HepG2 (cell line): Measurements from ENCODE around the gene BABAM2. TPM values are rescaled to one million over a fixed set of nuclear protein-coding genes. Genes with fewer than 3 reads are reported as not detected.
"Not testable (repeated sequence)": the region's sequence is repeated elsewhere in the genome, so short reads cannot be mapped to it uniquely, and the experiment has no call there.

Experiments used
- ATAC-seq: fragments of 200-7000 bp; cut with Tn5 transposase; 3 replicates; pipeline ENCODE4 v1.9.1; 2020; ENCODE audit warnings: mild to moderate bottlenecking, moderate library complexity
- BruUV-seq: library from RNA; stranded (reverse); fragments of 400-500 nt; replicated peaks from 2 replicates; lab custom pipeline; 2021; lab: Mats Ljungman, UMichigan
- CTCF ChIA-PET: fragments of 300-600 bp; formaldehyde crosslinking; extraction: SDS; loops from one replicate; lab custom pipeline; 2021; ENCODE audit warnings: low total read pairs, inconsistent platforms, low intra/inter-chr PET ratio; lab: Yijun Ruan, JAX
- POLR2A ChIA-PET: fragments of 350-600 bp; sonication (Branson Sonifier 250); formaldehyde crosslinking; loops from one replicate; lab custom pipeline; 2020; ENCODE audit warnings: antibody characterized with exemption, inconsistent platforms; lab: Yijun Ruan, JAX
- DNase-seq: peaks from one replicate; pipeline ENCODE4 v3.0.0-alpha.2; 2015; ENCODE audit warnings: low spot score
- FAIRE-seq: peaks from 3 replicates; lab custom pipeline; 2011; peaks lifted over from hg19 to GRCh38; lab: Jason Lieb, UNC
- H2AFZ ChIP-seq: one replicate; pipeline ENCODE4 v1.6.1; 2011; ENCODE audit warnings: low read length, inconsistent platforms
- H3K27ac ChIP-seq: fragments of 300-600 bp; 3 replicates; pipeline ENCODE4 v1.8.0; 2011; ENCODE audit warnings: mixed run types, mild to moderate bottlenecking, mixed read lengths, low read length, inconsistent platforms; ENCODE audit not compliant: insufficient read depth; ENCODE audit errors: extremely low read length
- H3K27me3 ChIP-seq, 2 experiments: fragments of 200-600 bp in 1 of 2; 2 replicates in 1 of 2; 3 replicates in 1 of 2; pipeline versions ENCODE4 v1.6.0 to v1.8.0; 2011; ENCODE audit warnings: low read length in 2 of 2, mild to moderate bottlenecking in 2 of 2, moderate library complexity in 2 of 2, inconsistent platforms in 1 of 2; ENCODE audit not compliant: insufficient read depth in 2 of 2, control insufficient read depth in 1 of 2
- H3K36me3 ChIP-seq, 2 experiments: fragments of 200-600 bp in 1 of 2; replicated peaks in 1 of 2; 2 replicates in 1 of 2; 3 replicates in 1 of 2; pipeline versions ENCODE4 v1.5.1 to v1.8.0; 2011; ENCODE audit warnings: low read length in 2 of 2, inconsistent platforms in 1 of 2; ENCODE audit not compliant: insufficient read depth in 2 of 2, control insufficient read depth in 1 of 2
- H3K4me1 ChIP-seq: 2 replicates; pipeline ENCODE4 v1.5.1; 2012; ENCODE audit warnings: low read length, inconsistent platforms; ENCODE audit not compliant: insufficient read depth
- H3K4me2 ChIP-seq: 2 replicates; pipeline ENCODE4 v1.6.0; 2011; ENCODE audit warnings: low read depth, low read length, inconsistent platforms
- H3K4me3 ChIP-seq, 3 experiments: fragments of 200-600 bp in 1 of 3; sonication (generic), shearing (Covaris generic) in 1 of 3; replicated peaks in 1 of 3; 2 replicates each; pipeline ENCODE4 v1.5.1; 2011 to 2016; ENCODE audit warnings: low read length in 3 of 3, inconsistent platforms in 2 of 3, low read depth in 2 of 3, mild to moderate bottlenecking in 2 of 3, control low read depth in 1 of 3, mixed read lengths in 1 of 3; ENCODE audit not compliant: insufficient read depth in 1 of 3
- H3K79me2 ChIP-seq: one replicate; pipeline ENCODE4 v1.6.1; 2011; ENCODE audit warnings: low read length, inconsistent platforms; ENCODE audit not compliant: insufficient read depth
- H3K9ac ChIP-seq: 2 replicates; pipeline ENCODE4 v1.6.0; 2011; ENCODE audit warnings: mild to moderate bottlenecking, low read depth, low read length, inconsistent platforms; ENCODE audit not compliant: insufficient read depth
- H3K9me3 ChIP-seq: 2 replicates; pipeline ENCODE4 v1.5.1; 2012; ENCODE audit warnings: mild to moderate bottlenecking, low read length
- H4K20me1 ChIP-seq: 2 replicates; pipeline ENCODE4 v1.6.0; 2011; ENCODE audit warnings: inconsistent platforms, mild to moderate bottlenecking, low read length, moderate library complexity; ENCODE audit not compliant: insufficient read depth
- AFF4 ChIP-seq: sonication (generic); formaldehyde crosslinking; IDR thresholded peaks from 2 replicates; pipeline ENCODE4 v1.4.0; 2020; ENCODE audit warnings: missing genetic modification reagents
- ARID2 ChIP-seq: sonication (generic); formaldehyde crosslinking; IDR thresholded peaks from 2 replicates; pipeline ENCODE4 v1.8.1; 2022; ENCODE audit warnings: mild to moderate bottlenecking, missing genetic modification reagents, borderline replicate concordance
- ISL2 ChIP-seq: sonication (generic); formaldehyde crosslinking; IDR thresholded peaks from 2 replicates; pipeline ENCODE4 v1.5.0; 2020; ENCODE audit warnings: missing genetic modification reagents
- POLR2G ChIP-seq: fragments of 200-400 bp; formaldehyde crosslinking; IDR thresholded peaks from 2 replicates; pipeline ENCODE4 v1.6.1; 2018; ENCODE audit warnings: mild to moderate bottlenecking, low read depth, low read length, moderate library complexity
- ZC3H13 ChIP-seq: sonication (generic); formaldehyde crosslinking; IDR thresholded peaks from 2 replicates; pipeline ENCODE4 v1.8.1; 2023; ENCODE audit warnings: mild to moderate bottlenecking, missing genetic modification reagents, moderate library complexity
- ZFP82 ChIP-seq: sonication (generic); formaldehyde crosslinking; IDR thresholded peaks from 2 replicates; pipeline ENCODE4 v1.5.1; 2020; ENCODE audit warnings: mild to moderate bottlenecking, missing genetic modification reagents, borderline replicate concordance
- ZNF101 ChIP-seq: sonication (generic); formaldehyde crosslinking; IDR thresholded peaks from 2 replicates; pipeline ENCODE4 v1.4.0; 2020; ENCODE audit warnings: mild to moderate bottlenecking, low read depth, missing genetic modification reagents, borderline replicate concordance
- ZNF256 ChIP-seq: sonication (generic); formaldehyde crosslinking; conservative IDR thresholded peaks from 2 replicates; pipeline ENCODE4 v1.4.0; 2020; ENCODE audit warnings: missing genetic modification reagents
- ZNF577 ChIP-seq: sonication (generic); formaldehyde crosslinking; IDR thresholded peaks from 2 replicates; pipeline ENCODE4 v1.4.0; 2020; ENCODE audit warnings: mild to moderate bottlenecking, low read depth, missing genetic modification reagents, borderline replicate concordance
- ZNF678 ChIP-seq: sonication (generic); formaldehyde crosslinking; IDR thresholded peaks from 2 replicates; pipeline ENCODE4 v1.4.0; 2020; ENCODE audit warnings: mild to moderate bottlenecking, missing genetic modification reagents
- ZNF83 ChIP-seq: sonication (generic); formaldehyde crosslinking; IDR thresholded peaks from 2 replicates; pipeline ENCODE4 v1.4.0; 2020; ENCODE audit warnings: missing genetic modification reagents, mild to moderate bottlenecking, borderline replicate concordance
- ZSCAN25 ChIP-seq: sonication (generic); formaldehyde crosslinking; IDR thresholded peaks from 2 replicates; pipeline ENCODE4 v1.8.0; 2022; ENCODE audit warnings: mild to moderate bottlenecking, missing genetic modification reagents
- WGBS: methylation state at CpG from one replicate; pipeline ENCODE4 v1.1.6; 2017; ENCODE audit warnings: low lambda C conversion rate; 5-methylcytosine and 5-hydroxymethylcytosine counted together
- in situ Hi-C: cut with HindIII; loops from 2 replicates; pipeline ENCODE4 v1.10.0; 2017; ENCODE audit warnings: low pct_unique_long_range_greater_than_20kb; ENCODE audit not compliant: extremely low pct_ligation_motif_present
- intact Hi-C: fragments of 100-400 bp; cut with micrococcal nuclease; formaldehyde crosslinking; loops from one replicate; pipeline ENCODE4 v1.10.0; 2022; ENCODE audit not compliant: unreplicated experiment
- polyA plus RNA-seq, 8 experiments: library from polyadenylated mRNA; depleted of rRNA in 3 of 8; stranded (reverse) in 7 of 8; unstranded in 1 of 8; fragments of >200 nt; fragmentation: Illumina TruSeq in 4 of 8; extraction: Trizol in 4 of 8; gene quantifications; 2 replicates each; pipeline versions ENCODE4 v1.2.1 to v1.2.3, GENCODE V29; 2011 to 2016; ENCODE audit warnings: low read depth in 4 of 8, missing spikeins in 1 of 8, mixed read lengths in 1 of 8; ENCODE audit not compliant: insufficient read depth in 1 of 8
- total RNA-seq, 5 experiments: library from RNA; depleted of rRNA; stranded (reverse); fragments of >200 nt; fragmentation: Illumina TruSeq; extraction: Trizol; gene quantifications; 2 replicates each; pipeline ENCODE4 v1.2.3, GENCODE V29; 2016; ENCODE audit warnings: low read depth in 1 of 5

BABAM2 gene
- total and polyA plus RNA-seq, 2 of the 13 experiments (the other 11 are each of a cell fraction or from before 2014, with no cell fraction given) = 24.9 to 28.0 TPM

DNA sequence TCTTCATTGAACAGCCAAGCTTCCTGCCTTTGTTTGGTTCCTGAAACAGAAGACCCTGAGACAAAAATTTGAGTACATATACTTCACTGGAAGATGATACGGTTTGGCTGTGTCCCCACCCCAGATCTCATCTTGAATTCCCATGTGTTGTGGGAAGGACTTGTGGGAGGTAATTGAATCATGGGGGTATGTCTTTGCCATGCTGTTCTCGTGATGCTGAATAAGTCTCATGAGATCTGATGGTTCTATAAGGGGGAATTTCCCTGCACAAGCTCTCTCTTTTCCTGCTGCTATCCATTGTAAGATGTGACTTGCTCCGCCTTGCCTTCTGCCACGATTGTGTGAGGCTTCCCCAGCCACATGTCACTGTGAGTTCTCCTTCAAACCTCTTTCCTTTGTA, 76.5 kb downstream of the BABAM2 start:
- DNase-seq (no peak), FAIRE-seq (no peak), ATAC-seq (no peak)
- intact Hi-C loops = no loop called here
- H3K9ac ChIP-seq = no peak overlapping the region
- no peaks in the 10 kb centered on the region for H3K79me2 ChIP-seq
- WGBS = 92% methylated on average over 4 of the region's 4 CpGs
- H3K4me2 ChIP-seq = no peak overlapping the region
- ChIA-PET CTCF (no interaction called here), POLR2A (no interaction called here)
- BruUV-seq = no TSS peak
- peaks cover 24% of the 10 kb centered on the region for H3K9me3 ChIP-seq
- H3K36me3 ChIP-seq = no peaks in the 10 kb centered on the region
- H2AFZ ChIP-seq = no peak overlapping the region
- H3K4me1 ChIP-seq = no peaks in the 10 kb centered on the region
- no peak overlapping the region for H3K4me3 ChIP-seq
- in situ Hi-C loops = no loop called here
- H4K20me1 ChIP-seq = no peaks in the 10 kb centered on the region
- no peaks in the 10 kb centered on the region for H3K27me3 ChIP-seq
- TF ChIP-seq ARID2 = no peak
- no peak for TF ChIP-seq ZNF101 (CRISPR knock-in tag)
- no peak for TF ChIP-seq ZNF678
- TF ChIP-seq ISL2 = no peak
- no peak for TF ChIP-seq POLR2G
- no peak for TF ChIP-seq ZFP82 (CRISPR knock-in tag)
- TF ChIP-seq ZNF577 (CRISPR knock-in tag) = no peak
- TF ChIP-seq ZC3H13 = no peak
- no peak for TF ChIP-seq ZSCAN25 (CRISPR knock-in tag)
- no peak for TF ChIP-seq ZNF83 (CRISPR knock-in tag)
- no peak for TF ChIP-seq ZNF256 (CRISPR knock-in tag)
- TF ChIP-seq AFF4 = no peak
- no peak overlapping the region for H3K27ac ChIP-seq

GRCh38 chr2:27968045-27968444, 77.5 kb downstream of the BABAM2 start:
- 100% methylated on average over 4 of the region's 4 CpGs for WGBS
- BruUV-seq, in situ Hi-C loops, H4K20me1 ChIP-seq, H3K79me2 ChIP-seq, H3K9ac ChIP-seq, FAIRE-seq, DNase-seq, H3K4me2 ChIP-seq, H3K4me1 ChIP-seq, H2AFZ ChIP-seq, H3K27me3 ChIP-seq, CTCF ChIA-PET, H3K36me3 ChIP-seq, H3K4me3 ChIP-seq, intact Hi-C loops, POLR2A ChIA-PET, ATAC-seq, H3K27ac ChIP-seq: not testable (repeated sequence)
- H3K9me3 ChIP-seq = peaks cover 24% of the 10 kb centered on the region
